Esophagus muscularis mucosa (tissue), 4 donors: Measurements from ENCODE around the gene ATP6V1B1. TPM values are rescaled to one million over a fixed set of nuclear protein-coding genes. Genes with fewer than 3 reads are reported as not detected.
A peak's percentile ranks its signal among the peaks of the same experiment; 100 is the strongest.

Experiments
- DNase-seq: peaks from one replicate; pipeline ENCODE4 v3.0.0-alpha.2; 2017; ENCODE audit errors: extremely low spot score
- H3K27ac ChIP-seq, 4 donors: fragments of 200-600 bp; sonication (generic); replicated peaks in 1 of 4; 1 replicate in 3 of 4; 2 replicates in 1 of 4; pipeline ENCODE4 v1.5.1; 2016 to 2019; ENCODE audit warnings: mild to moderate bottlenecking in 1 of 4
- H3K27me3 ChIP-seq, 4 donors: fragments of 200-600 bp; sonication (generic); one replicate each; pipeline versions ENCODE4 v1.5.1 to v1.6.0; 2016 to 2019
- H3K36me3 ChIP-seq, 4 donors: fragments of 200-600 bp; sonication (generic); one replicate each; pipeline ENCODE4 v1.5.1; 2016 to 2019
- H3K4me1 ChIP-seq, 4 donors: fragments of 200-600 bp; sonication (generic); one replicate each; pipeline ENCODE4 v1.5.1; 2016 to 2019
- H3K4me3 ChIP-seq, 4 donors: fragments of 200-600 bp; sonication (generic); 1 replicate in 2 of 4; 2 replicates in 2 of 4; pipeline ENCODE4 v1.5.1; 2016 to 2019; ENCODE audit warnings: mild to moderate bottlenecking in 4 of 4, moderate library complexity in 1 of 4
- H3K9me3 ChIP-seq, 4 donors: fragments of 200-600 bp; sonication (generic); 1 replicate in 3 of 4; 2 replicates in 1 of 4; pipeline ENCODE4 v1.5.1; 2016 to 2019
- EP300 ChIP-seq: sonication (generic); formaldehyde crosslinking; IDR thresholded peaks from one replicate; pipeline ENCODE4 v1.6.1; 2017; ENCODE audit warnings: antibody characterized with exemption
- POLR2A ChIP-seq: fragments of 450-650 bp; IDR thresholded peaks from one replicate; pipeline ENCODE4 v1.6.1; 2017; ENCODE audit warnings: antibody characterized with exemption, moderate library complexity, mild to moderate bottlenecking, low read depth
- POLR2AphosphoS5 ChIP-seq, 2 donors: sonication (generic); formaldehyde crosslinking; IDR thresholded peaks; one replicate each; pipeline ENCODE4 v1.6.1; 2017; ENCODE audit warnings: antibody characterized with exemption in 2 of 2
- WGBS: methylation state at CpG from one replicate; pipeline ENCODE4 v1.1.5; 2018; 5-methylcytosine and 5-hydroxymethylcytosine counted together
- intact Hi-C: fragments of 100-400 bp; cut with DNase I; formaldehyde crosslinking; loops from one replicate; pipeline ENCODE4 v1.15.1; 2023
- total RNA-seq, 4 donors: library from RNA; depleted of rRNA; stranded (reverse); fragments of >200 nt; gene quantifications; one replicate each; pipeline versions ENCODE4 v1.1.0 to v1.2.1, GENCODE V29; 2016
- TF ChIP-seq, protein P1 (sequence below), 3 experiments: fragments of 200-600 bp in 2 of 3; fragments of 450-650 bp in 1 of 3; sonication (generic) in 2 of 3; IDR thresholded peaks; one replicate each; pipeline ENCODE4 v1.5.1; 2017 to 2019; ENCODE audit warnings: antibody characterized with exemption in 3 of 3, mild to moderate bottlenecking in 2 of 3, moderate library complexity in 1 of 3

The ATP6V1B1 gene
- total RNA-seq, 4 donors from 2014 or later = 0.83 to 1.6 TPM; not detected in 2

- Histone ChIP-seq H3K36me3 (no peaks in the 10 kb centered on the region), H3K9me3 (no peaks in the 10 kb centered on the region), H3K4me1 (peaks cover 25 to 46% (median 39%) of the 10 kb centered on the region in 4 donors), H3K4me3 (no peak overlapping the region), H3K27me3 (peaks cover 3 to 100% (median 70%) of the 10 kb centered on the region in 4 donors), H3K27ac (no peak overlapping the region)
- peak; percentile 72 for DNase-seq
- TF ChIP-seq POLR2AphosphoS5 (IDR thresholded peaks at IDR 0.05) = peak in 1 of 2 donors; percentile 11
- TF ChIP-seq EP300 = no peak
- WGBS = 65% methylated on average over 13 of the region's 25 CpGs
- intact Hi-C loops = no loop called here
These were observed 31.9 kb upstream of the ATP6V1B1 start for GRCh38 chr2:70903641-70904340.

DNA sequence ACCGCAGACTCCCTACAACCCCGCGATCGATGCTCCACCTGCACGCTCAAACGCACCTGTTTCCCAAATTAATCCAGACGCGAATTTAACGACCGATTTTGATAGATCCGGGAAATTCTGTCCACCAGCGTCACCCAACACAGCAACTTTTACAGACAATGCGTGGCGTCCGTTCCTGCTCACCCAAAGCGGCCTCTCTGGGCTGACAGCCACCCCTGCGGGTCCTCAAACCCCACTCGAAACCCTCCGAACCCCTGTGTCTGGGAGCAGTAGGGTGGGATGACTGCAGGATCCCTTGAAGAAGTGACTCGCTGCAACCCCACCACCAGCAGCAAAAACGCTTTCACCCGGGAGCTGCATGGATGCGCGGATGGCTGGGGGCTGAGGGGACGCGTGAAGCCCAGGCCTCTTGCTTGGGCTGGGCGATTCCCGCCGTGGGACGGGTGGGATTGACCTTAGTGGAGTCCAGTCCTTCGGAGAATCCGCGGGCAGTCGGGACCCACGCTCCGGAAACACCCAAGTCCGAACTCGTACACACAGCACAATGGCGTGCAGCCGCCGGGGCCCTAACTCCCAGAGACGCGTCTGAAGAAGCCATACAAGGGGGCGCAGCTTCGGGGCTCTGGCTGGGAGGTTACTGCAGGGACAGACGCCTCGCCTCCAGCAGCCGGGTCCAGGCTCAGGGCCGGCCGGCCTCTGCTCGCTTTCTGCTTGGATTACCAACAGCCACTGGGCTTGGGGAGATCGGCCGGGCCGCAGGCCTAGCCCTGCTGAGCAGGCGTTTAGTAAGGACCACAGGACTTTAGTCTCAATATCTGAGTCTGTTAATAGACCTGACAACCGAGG lies 31.1 kb upstream of the ATP6V1B1 start:
- intact Hi-C loops = no loop called here
- 50% methylated on average over 29 of the region's 56 CpGs for WGBS
- TF ChIP-seq EP300 (no peak), POLR2A (no peak)
- TF ChIP-seq, protein P1, sequence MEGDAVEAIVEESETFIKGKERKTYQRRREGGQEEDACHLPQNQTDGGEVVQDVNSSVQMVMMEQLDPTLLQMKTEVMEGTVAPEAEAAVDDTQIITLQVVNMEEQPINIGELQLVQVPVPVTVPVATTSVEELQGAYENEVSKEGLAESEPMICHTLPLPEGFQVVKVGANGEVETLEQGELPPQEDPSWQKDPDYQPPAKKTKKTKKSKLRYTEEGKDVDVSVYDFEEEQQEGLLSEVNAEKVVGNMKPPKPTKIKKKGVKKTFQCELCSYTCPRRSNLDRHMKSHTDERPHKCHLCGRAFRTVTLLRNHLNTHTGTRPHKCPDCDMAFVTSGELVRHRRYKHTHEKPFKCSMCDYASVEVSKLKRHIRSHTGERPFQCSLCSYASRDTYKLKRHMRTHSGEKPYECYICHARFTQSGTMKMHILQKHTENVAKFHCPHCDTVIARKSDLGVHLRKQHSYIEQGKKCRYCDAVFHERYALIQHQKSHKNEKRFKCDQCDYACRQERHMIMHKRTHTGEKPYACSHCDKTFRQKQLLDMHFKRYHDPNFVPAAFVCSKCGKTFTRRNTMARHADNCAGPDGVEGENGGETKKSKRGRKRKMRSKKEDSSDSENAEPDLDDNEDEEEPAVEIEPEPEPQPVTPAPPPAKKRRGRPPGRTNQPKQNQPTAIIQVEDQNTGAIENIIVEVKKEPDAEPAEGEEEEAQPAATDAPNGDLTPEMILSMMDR (IDR thresholded peaks at IDR 0.05) = no peak
- Histone ChIP-seq H3K36me3 (no peaks in the 10 kb centered on the region), H3K4me3 (no peak overlapping the region), H3K27ac (no peak overlapping the region), H3K27me3 (peaks cover 3 to 100% (median 68%) of the 10 kb centered on the region in 4 donors), H3K9me3 (no peaks in the 10 kb centered on the region), H3K4me1 (peaks cover 22 to 42% (median 32%) of the 10 kb centered on the region in 4 donors)
- peak; percentile 89 for DNase-seq

DNA sequence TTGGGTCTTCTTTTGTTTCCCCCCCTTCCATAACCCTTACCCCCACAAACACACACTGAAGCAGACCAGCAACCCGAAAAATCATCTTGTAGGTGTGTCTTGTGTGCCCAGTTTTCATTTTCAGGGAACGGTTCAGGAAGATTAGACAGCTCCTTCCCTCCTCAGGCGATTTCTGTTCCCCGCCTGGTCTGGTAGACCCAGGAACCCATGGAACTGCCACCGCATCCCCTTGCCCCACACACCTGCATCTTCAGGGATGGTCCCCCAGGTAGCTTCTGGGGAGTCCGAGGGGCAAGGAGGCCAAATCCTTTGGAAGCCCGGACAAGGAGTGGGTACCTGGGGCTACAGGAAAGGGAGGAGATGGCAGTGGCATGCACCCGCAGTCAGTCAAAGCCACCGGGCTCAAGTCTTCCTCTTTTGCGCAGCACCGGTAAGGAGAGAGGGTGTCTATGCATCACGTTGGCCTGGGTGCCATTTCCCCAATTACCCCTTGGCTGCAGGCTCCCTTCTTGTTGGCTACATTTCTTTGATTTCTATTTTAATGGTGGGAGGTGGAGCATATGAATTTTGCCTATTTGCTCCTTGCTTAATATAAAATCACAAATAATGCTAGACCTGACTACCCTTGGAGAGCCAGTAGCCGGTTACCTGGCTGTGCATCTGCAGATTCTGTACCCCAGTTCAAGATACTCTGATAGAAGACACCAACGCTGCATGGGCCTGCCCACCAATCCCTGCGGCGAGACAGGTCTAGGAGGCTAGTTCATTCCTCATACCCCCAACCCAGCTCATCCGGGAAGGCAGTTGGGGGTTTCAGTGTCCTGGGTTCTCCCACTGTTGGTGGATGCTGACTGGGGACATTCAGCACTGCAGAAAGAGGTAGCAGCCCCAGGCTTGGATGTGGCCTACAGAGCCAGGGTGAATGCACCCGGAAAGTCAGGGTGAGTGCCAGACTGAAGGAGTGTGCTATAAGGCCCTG lies 30.0 kb upstream of the ATP6V1B1 start:
- no peak overlapping the region for H3K27ac ChIP-seq
- no peak for DNase-seq
- no peaks in the 10 kb centered on the region for H3K9me3 ChIP-seq
- peaks cover 16 to 31% (median 21%) of the 10 kb centered on the region in 4 donors for H3K4me1 ChIP-seq
- peaks cover under 1 to 99% (median 61%) of the 10 kb centered on the region in 4 donors for H3K27me3 ChIP-seq
- TF ChIP-seq POLR2AphosphoS5 (IDR thresholded peaks at IDR 0.05) (no peak), POLR2A (no peak), EP300 (no peak)
- TF ChIP-seq, protein P1 (IDR thresholded peaks at IDR 0.05) = no peak
- no peaks in the 10 kb centered on the region for H3K36me3 ChIP-seq
- intact Hi-C loops = no loop called here
- WGBS = 64% methylated on average over 12 of the region's 18 CpGs
- H3K4me3 ChIP-seq = no peak overlapping the region

DNA sequence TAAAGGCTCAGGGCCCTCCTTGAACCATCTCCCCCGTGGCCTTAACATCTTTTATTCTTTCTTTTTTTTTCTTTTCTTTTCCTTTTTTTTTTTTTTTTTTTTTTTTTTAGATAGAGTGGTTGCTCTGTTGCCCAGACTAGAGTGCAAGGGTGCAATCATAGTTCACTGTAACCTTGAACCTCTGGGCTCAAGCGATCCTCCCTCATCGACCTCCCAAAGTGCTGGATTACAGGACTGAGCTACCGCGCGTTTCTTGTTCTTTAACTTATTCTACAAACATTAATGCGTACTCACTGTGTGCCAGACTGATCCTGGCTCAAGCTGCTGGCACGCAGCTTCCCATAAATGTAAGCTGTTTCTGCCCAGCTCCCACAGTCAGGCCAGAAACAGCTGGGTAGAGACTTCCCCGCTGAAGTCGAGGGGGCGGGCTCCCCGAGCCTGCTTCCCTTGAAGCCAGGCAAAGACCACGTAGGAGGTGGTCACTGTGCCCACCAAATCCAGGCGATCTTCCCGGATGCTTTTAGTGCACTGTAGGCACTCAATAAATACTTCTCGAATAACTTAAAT lies 29.2 kb upstream of the ATP6V1B1 start:
- no peak overlapping the region for H3K4me3 ChIP-seq
- H3K9me3 ChIP-seq = no peaks in the 10 kb centered on the region
- no peaks in the 10 kb centered on the region for H3K36me3 ChIP-seq
- peak; percentile 80 for DNase-seq
- TF ChIP-seq, protein P1 (IDR thresholded peaks at IDR 0.05) = no peak
- TF ChIP-seq POLR2AphosphoS5 (IDR thresholded peaks at IDR 0.05) (no peak), POLR2A (no peak), EP300 (no peak)
- peaks cover 0 to 99% (median 54%) of the 10 kb centered on the region in 4 donors for H3K27me3 ChIP-seq
- intact Hi-C loops = no loop called here
- 53% methylated on average over 16 of the region's 16 CpGs for WGBS
- H3K4me1 ChIP-seq = peaks cover 8 to 23% (median 13%) of the 10 kb centered on the region in 4 donors
- no peak overlapping the region for H3K27ac ChIP-seq
